Activated T-helper 1 cell treated with Interleukin-2 at 50 U/mL for 16 hours (primary cell): ENCODE data around the gene PLIN1.

Experiments used
- DNase-seq: peaks from one replicate; pipeline ENCODE4 v3.0.0-alpha.2; 2020; ENCODE audit warnings: low read depth

Gene PLIN1

DNA sequence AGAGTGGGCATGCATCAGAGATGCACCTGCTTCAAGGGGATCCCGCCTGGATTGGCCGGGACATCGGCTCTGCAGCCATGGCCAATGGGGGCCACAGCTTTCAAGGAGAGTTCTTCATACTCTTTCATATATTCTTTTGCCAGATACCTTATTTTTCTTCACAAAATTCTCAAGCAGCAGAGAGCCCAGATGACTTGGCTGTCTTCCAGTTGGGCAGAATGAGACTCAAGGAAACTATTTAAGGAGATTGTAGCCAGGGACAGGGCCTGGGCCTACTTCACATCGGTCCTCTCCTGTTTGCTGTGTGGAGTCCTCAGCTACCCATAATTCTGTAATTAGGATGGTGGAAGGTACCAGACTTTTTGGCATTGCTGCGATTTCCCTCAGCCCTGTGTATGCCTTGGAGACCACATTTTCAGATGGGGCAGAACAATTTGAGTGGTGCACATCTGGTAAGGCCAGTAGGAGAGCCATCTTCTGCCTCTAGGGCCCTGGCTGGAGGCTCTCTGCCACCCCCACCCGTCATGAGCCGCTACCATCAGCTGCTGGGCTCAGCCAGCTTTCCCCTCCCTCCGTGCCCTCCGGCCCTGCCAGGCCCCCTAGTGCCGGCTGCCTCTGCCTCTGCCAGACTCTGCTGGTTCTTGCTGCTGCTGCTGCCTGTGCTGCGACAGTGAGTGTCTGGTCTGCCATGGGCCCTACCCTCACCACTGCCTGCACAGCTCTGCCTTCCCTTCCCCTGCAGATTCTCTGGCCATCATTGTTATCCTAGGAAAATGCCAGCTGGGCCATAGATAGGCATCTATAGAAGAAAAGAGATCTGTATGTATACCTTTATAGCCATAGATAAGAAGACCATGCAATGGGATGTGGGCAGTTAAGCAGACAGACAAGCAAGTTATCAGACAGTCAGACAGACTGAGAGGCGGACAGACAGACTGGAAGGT is 6.7 kb downstream of the PLIN1 start:
- no peak for DNase-seq

DNA sequence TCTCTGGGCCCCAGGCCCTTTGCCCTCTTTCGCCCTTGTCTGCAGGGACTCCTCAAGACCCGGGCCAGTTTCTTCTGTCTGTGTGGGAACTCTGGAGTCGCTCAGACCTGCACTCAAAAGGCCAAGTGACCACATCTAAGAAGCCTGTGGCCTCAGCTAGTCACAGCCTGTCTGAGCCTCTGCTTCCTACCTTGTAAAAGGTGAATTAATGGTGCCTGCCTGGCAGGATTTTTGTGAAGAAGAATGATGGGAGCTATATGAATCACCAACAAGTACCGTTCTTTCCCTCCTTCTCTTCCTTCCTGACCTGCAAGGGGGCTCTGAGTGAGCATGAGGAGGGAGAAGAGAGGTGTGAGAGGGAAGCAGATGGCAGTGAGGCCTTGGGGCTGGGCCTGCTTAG is 7.5 kb downstream of the PLIN1 start:
- DNase-seq = no peak

DNA sequence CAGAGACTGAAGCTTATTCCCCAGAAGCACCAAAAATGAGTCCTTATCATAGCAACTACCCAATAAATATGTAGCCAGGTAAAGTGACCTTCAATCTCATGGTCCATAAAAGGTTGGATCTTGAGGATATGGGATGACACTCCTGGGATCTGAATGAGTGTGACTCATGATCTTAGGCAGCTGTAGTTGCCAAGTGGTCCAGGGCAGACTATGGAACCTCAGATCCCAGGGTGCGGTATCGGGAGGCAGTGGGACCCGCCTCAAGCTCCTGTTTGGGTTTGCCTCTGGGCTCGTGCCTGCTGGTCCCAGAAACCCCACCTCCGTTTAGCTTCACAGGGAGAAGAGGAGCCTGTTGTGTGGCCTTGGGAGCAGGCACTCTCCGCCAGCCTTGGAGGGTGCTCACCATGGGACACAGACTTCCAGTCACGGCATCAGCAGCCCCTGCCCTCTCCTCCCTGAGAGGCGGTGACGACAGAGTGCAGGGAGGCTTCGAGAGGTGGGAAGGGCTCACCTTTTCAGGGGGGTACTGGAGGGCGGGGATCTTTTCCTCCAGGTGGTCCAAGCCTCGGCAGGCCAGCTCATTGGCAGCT is 8.1 kb downstream of the PLIN1 start:
- no peak for DNase-seq

DNA sequence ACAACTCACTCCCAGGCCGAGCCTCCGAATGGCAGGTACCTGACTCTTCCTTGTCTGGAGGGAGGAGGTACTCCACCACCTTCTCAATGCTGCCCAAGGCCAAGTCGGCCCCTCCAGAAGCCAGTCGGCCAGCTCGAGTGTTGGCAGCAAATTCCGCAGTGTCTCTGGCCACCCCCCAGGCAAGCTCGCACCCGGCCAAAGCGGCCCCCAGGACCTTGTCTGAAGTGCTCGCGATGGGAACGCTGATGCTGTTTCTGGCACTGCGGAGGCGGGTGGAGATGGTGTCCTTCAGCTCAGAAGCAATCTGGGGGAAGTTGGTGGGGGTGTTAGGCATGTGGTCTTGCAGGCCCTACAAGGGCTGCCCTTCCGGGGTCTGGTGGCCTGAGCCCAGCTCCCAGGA is 9.2 kb downstream of the PLIN1 start:
- DNase-seq = no peak

DNA sequence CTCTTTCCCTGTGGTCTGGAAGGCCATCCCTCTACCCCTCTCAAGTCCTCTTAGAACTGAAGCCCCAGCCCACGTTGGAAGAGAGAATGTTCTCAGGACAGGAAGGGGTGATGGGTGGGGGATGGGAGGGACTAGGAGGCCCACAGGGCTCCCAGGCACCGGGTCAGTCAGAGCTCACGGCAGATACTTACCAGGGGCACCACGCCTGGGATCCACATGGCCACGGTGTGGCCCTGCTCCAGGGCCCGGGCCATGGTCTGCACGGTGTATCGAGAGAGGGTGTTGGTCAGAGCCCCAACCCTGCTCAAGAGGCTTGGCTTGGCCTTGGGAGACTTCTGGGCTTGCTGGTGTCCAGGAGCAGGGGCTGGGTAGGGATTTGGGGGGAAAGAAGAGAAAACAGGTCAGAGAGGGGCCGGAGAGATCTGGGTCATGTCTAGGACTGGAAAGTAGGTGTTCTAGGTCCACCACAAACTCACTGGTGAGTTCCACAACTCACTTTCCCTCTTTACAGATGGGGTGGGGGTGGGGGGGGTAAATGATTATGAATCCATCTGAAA is 9.8 kb downstream of the PLIN1 start:
- DNase-seq = no peak

DNA sequence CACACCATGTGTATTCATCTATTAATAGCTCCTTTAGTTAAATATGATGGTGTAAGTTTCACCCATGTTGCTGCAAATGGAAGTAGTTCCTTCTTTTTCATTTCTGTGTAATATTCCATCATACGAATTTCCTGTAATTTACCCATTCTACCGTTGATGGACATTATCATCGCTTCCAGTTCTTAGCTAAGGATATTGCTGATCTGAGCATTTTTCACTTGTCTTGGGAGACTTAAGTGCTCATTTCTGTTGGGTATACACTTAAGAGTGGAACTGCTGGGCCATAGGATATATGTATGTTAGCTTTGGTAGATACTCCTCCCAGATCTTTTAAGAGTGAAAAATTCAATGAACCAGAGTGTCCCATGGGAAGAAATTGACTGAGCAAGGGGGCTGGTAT is 11.0 kb downstream of the PLIN1 start:
- DNase-seq = no peak

DNA sequence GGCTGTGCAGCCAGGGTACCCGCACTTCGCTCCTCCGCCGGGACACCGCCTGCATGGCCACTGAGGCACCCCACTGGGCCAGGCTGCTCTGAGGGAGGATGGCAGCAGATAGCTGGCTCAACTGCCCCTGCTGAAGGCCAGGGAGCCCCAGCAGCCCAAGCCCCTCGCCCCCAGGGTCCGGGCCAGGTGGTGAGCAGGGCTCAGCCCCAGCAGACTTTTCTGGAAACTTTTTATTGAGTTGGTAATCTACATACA is 11.5 kb downstream of the PLIN1 start:
- DNase-seq = no peak

DNA sequence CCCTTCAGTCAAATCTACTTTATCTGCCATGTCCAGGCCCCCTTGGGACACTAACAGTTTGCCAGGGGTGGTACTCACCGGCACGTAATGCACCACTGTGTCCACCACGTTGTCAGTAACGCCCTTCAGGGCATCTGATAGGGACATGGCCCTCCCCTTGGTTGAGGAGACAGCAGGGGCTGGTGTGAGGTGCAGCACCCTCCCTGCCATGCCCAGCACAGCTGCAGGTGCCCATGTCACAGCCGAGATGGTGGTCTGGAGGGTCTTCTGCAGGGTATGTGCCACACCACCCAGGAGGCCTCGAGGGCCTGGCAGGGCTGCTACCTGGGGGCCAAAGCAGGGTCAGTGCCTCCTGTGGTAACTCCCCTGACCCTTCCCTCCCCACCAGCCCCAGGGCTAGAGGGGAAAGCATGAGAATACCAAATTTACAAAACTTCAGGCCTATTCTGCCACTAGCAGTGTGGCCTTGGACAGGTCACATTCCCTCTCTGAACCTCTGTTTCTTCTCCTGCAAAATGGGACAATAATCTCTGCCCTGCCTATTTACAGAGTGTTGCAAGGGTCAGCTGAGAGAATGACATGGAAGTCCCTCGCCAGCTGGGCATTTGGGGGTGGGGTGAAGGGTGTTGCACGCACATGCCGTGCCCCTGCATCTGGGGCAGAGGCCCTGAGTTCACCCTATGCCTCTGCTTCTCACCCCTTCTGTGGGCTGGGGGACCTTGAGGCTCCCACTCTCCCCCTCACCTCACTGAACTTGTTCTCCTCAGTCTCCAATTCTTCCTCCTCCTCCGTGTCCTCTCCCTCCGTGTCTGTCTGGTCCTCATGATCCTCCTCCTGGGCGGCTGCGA is 12.1 kb downstream of the PLIN1 start:
- DNase-seq = no peak

DNA sequence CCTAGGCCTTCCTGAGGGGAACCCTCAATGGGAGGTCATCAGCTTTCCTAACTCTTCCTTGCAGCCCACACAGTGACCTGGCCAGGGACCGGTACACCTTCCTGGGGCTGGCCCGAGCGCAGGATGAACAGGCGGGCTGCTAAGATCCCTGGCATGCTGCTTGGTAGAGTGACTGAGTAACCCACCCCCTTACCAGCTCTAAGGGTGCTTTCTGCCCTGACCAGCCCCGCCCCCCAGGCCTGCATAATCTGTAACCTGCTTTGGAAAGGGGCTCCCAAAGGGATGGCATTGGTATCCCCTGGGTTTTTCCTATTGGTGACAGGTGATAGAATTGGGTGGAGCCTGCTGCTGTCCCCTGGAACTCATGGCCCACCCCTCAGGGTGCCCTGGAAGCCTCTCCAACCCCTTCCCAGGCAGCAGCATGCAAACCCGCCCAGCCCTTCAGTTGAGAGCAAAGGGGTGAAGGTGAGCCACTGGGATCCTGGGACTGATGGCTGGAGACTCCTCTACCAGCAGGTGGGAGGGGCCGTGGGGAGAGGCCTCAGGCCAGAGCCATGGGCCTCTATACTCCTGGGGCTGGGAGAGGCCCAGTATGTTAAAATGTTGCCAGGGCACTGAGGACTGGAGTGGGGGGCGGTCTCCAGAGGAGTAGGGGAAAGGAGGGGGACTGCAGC is 12.8 kb downstream of the PLIN1 start:
- DNase-seq = no peak

DNA sequence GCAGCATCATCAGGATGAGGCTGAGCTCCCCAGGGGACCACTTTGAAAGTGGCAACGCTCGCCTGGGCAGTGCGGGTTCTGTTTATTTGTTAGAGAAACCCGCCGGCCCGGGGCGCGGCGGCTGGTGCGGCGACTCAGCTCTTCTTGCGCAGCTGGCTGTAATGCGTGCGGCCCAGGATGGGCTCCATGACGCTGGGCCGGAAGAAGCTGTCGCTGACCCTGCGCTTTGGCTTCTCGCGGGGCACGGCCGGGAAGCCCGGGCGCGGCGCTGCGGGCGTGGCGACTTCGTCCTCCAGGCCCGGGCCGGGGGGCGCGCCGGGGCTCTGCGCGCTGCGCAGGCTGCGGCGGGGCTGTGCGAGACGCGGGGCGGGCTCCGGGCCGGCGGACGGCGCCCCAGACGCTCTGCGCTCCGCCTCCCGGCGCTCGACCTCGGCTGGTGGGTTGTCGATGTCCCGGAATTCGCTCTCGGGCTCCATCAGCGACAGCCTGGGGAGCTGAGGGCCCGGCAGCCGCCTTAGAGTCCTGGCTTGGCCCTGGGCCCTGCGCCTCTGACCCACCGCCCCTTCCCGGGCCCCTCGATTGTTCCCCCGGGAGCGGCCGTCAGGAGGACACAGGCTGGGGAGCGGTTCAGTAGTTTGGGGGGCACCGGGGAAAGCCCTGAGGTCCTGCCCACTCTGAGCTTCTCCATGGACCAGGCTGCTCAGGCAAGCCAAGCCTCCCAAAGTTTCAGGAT is 13.6 kb downstream of the PLIN1 start:
- no peak for DNase-seq

DNA sequence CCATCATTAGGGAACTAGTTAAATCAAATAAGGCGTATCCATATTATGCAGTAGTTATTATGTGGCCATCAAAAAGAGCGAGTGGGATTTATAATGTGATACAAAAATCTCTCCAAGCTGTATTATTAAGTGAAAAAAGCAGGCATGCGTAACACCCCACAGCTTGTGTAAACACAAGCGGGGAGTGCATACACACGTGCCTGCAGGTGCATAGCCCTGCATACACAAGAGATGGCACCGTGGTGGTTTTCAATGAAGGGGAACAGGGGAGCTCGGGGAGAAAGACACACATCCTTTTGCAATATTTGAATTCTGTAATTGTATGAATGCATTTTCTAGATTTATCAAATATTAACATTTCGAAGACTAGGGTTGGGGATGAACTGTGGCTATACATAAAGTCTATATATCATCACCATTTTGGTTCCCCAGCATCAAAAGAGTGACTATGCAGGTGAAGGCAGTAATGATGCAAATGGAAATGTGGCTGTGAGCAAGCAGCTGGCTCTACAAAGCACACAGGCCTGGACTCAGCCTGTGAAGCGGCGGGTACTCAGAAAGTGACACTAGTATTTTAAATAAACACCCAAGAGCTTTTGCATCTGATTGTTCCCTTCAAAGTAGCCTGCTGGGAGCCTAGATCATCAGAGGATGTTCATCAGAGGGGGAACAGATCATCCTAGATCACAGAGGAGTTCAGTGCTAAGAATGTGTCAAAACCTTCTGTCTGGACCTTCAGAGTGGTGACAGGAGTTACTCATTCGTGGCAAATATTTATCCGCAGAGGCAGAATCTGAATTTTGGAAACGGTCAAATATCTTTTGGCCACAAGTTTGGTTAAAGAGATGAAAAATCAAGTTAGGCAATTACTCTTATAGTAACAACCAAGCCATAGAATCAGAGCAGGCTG is 14.5 kb downstream of the PLIN1 start:
- DNase-seq = no peak

DNA sequence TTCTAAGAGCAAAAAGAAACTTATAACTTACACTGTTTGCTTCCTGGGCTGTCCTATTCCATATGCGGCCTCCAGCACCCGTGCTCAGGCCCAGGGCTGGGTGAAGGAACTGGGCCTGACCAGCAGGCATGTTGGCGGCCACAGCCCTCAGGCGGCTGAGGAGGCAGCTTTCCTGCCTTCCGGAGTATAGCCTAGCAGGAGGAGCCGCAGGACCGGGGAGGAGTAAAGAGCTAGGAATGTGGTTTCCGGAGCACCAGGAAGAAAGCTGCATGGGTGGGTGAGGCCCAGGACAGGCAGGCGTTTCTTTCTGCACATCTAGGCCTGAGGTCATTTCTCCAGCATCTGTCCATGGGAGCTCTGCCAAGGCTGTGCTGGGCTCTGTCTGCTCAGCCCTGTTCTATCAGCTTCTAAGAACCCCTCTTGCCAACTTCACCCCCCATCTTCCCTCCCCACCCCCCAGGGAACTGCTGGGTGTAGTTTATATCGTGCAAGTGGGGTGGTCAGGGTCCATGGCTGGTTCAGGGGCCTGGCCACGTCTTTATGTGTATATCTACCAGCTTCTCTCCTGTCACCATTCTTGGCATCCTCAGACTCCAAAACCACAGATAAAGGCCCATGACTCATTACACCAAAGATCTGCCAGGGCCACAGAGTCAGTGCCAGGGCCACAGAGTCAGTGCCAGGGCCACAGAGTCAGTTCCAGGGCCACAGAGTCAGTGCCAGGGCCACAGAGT is 16.1 kb downstream of the PLIN1 start:
- DNase-seq = no peak

DNA sequence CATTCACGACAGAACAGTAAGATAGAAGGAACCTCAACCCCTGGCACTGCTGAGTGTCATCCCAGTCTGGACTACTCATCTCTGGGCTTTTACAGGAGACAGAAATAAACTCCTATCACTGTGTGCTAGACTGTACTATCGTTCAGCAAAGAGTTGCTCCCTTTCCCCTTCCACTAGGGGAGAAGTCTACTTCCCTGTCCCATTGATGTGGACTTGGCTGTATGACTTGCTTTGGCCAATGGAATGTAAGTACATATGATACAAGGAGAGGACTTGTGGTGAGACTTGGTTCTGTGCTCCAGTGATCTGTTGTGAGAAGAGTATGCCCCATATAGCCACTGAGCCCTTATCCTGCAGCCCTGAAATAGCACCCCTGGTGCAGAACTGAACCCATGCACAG is 18.6 kb downstream of the PLIN1 start:
- DNase-seq = no peak

DNA sequence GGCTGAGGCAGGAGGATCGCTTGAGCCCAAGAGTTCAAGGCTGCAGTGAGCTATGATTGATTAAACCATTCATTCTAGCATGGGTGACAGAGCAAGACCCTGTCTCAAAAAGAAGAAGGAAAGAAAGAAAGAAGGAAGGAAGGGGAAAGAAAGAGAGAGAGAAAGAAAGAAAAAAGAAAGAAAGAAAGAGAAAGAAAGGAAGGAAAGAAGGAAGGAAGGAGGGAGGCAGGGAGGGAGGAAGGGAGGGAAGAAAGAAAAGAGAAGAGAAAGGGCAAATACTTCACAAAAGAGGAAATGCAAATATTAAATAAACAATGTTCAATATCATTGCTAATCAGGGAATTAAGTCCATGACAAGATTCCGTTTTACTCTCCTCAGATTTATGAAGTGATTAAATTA is 19.9 kb downstream of the PLIN1 start:
- no peak for DNase-seq

DNA sequence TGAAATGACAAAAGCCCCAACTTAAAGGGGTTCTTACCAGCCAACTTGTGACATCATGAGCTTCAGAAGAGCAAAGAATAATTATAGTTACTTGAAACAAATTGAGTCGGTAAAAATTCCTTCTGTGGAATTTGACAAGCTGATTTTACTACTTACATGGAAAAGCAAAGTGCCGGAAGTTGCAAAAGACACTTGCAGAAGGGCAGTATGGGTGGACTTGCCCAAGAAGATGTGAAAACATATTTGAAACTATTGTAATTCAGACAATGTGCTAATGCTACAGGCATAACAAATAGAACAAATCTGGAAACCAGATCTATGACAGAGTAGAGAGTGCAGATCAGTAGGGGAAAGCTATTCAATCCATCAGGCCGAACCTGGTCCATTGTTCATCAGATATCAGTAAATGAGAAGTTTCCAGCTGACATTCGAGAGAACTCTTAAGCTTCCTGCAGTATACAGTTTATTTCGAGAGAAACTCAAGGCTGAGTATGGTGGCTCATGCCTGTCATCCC is 21.4 kb downstream of the PLIN1 start:
- no peak for DNase-seq

DNA sequence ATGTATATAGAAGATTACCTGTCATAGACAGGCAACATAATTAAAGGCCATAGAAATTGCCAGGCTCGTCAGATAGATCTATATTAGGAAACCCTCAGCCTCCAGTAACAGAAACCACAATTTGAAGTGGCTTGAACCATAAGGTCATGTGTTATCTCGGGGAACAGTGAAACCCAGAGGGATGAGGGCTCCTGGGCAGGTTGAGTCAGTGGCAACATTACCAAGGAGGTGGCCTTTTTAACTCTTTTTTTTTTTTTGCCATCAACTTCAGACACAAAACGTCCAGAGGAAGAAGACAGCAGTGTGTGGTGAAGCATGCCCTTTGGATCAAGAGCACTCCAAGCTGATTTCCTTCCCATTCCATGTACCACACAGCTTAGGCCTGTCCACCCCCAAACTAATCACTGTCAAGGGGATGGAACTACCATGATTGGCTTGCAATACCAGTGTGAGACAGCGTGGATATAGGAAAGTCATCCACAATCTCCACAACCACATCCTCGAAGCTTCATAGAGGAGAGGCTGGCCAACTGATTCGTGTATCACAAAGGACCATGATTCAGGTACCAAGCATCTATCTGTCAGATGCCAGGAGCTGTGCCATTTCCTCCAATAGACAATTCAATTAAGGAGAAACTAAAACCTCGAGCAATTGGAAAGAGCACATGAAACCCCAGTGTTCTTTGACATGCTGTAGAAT is 22.9 kb downstream of the PLIN1 start:
- no peak for DNase-seq

DNA sequence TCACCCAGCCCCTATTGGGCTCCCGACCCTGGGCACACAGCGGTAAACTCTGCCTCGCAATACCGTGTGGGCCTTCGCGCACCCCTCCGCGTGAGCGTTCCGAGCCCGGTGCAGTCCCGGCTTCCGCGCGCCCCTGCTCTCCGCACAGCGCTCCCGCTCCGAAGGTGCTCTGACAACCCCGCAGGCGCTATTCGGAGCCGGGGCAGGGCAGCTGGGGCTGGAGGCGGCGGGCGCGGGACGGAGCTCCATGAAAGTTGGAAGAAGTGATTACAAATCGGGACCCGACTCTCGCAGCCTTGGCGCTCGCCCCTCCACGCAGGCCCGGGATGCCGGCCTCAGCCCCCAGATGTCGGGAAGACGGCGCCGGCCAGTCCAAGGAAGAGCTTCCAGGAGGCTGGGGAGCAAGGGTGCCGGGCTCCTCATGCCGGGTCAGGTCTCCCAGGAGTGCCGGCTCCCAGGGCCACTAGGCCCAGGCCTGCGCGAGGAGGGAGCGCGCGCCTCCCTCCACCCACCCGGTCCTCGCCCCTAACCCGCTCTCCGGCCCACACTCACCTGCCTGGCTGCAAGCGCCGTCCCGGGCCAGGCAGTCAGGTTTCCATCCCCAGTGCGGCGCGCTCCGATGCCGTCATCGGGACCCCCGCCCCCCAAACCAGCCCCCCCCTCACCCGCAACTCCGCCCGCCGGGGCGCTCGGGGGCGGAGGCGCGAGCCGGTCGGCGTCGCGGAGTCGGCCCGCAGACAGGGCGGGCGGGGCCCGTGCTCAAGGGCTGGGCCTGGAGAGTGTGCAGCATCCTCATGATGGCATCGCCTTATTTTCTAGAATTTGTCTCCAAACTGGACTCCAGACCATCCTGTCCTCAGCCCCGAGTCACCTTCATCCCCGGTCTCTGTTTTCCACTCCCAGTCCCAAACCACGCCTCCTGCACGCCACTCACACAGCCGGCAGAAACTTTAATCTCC is 24.0 kb downstream of the PLIN1 start, which contains the start of gene KIF7:
KIF7 (minus strand) TSS at position 621 of the 959 bp plus-strand sequence. CDS start 2,537 bp downstream, outside the sequence.
- DNase-seq = no peak
